GM18907 (cell line): ENCODE measurements around the gene AP1G2.
"Not testable (repeated sequence)": the region's sequence is repeated elsewhere in the genome, so short reads cannot be mapped to it uniquely, and the experiment has no call there.

Experiments
- ATAC-seq: cut with Tn5 transposase; IDR thresholded peaks from one replicate; pipeline ENCODE4 v1.9.1; 2021; ENCODE audit warnings: mild to moderate bottlenecking, moderate library complexity; ENCODE audit not compliant: unreplicated experiment

The AP1G2 gene

GRCh38 chr14:23539248-23540140, 28.1 kb downstream of the AP1G2 start:
- no peak for ATAC-seq

- no peak for ATAC-seq
These were observed 28.8 kb downstream of the AP1G2 start for GRCh38 chr14:23538785-23539184.

- no peak for ATAC-seq
These were observed 29.4 kb downstream of the AP1G2 start for GRCh38 chr14:23538050-23538718.

GRCh38 chr14:23537351-23538049, 30.1 kb downstream of the AP1G2 start:
- no peak for ATAC-seq

GRCh38 chr14:23536906-23537305, 30.7 kb downstream of the AP1G2 start:
- not testable (repeated sequence) for ATAC-seq

- ATAC-seq, result no peak
These were observed 31.1 kb downstream of the AP1G2 start for GRCh38 chr14:23536494-23536893.

- no peak for ATAC-seq
These were observed 31.6 kb downstream of the AP1G2 start for GRCh38 chr14:23535943-23536342.

GRCh38 chr14:23533652-23534435, 33.7 kb downstream of the AP1G2 start:
- no peak for ATAC-seq

- no peak for ATAC-seq
These were observed 34.9 kb downstream of the AP1G2 start for GRCh38 chr14:23532658-23533057.

- no peak for ATAC-seq
These were observed 36.2 kb downstream of the AP1G2 start for GRCh38 chr14:23531391-23531790.

- no peak for ATAC-seq
These were observed 37.1 kb downstream of the AP1G2 start for GRCh38 chr14:23530375-23531055.

- no peak for ATAC-seq
These were observed 38.6 kb downstream of the AP1G2 start for GRCh38 chr14:23529016-23529415.

GRCh38 chr14:23528555-23528954, 39.0 kb downstream of the AP1G2 start:
- ATAC-seq, result no peak

- no peak for ATAC-seq
These were observed 42.0 kb downstream of the AP1G2 start for GRCh38 chr14:23525611-23526010.

- ATAC-seq, result no peak
These were observed 42.6 kb downstream of the AP1G2 start for GRCh38 chr14:23524954-23525353.

- ATAC-seq, result no peak
These were observed 44.2 kb downstream of the AP1G2 start for GRCh38 chr14:23523229-23524016.

- no peak for ATAC-seq
These were observed 44.9 kb downstream of the AP1G2 start for GRCh38 chr14:23522643-23523198.

GRCh38 chr14:23521785-23522640, 45.6 kb downstream of the AP1G2 start:
- no peak for ATAC-seq
